Glomerular visceral epithelial cell (primary cell): Measurements from ENCODE around the gene DCLK2.

Source experiments
- DNase-seq: peaks from one replicate; pipeline ENCODE4 v3.0.0-alpha.2; 2016; ENCODE audit errors: extremely low spot score

DCLK2 gene

GRCh38 chr4:150262611-150263010 is 184.4 kb downstream of the DCLK2 start:
- DNase-seq = no peak

- peak; percentile 48 for DNase-seq
Observed at GRCh38 chr4:150264595-150265161, 186.4 kb downstream of the DCLK2 start.

GRCh38 chr4:150265806-150266205 is 187.6 kb downstream of the DCLK2 start:
- DNase-seq = no peak

GRCh38 chr4:150268444-150268843 is 190.2 kb downstream of the DCLK2 start:
- no peak for DNase-seq

- no peak for DNase-seq
Observed at GRCh38 chr4:150278206-150278605, 200.0 kb downstream of the DCLK2 start.

GRCh38 chr4:150280081-150280895 is 202.0 kb downstream of the DCLK2 start:
- DNase-seq = peak; percentile 97

- DNase-seq = no peak
Observed at GRCh38 chr4:150280975-150281374, 202.7 kb downstream of the DCLK2 start.

GRCh38 chr4:150283689-150284088 is 205.4 kb downstream of the DCLK2 start:
- DNase-seq = peak; percentile 73

GRCh38 chr4:150286656-150287055 is 208.4 kb downstream of the DCLK2 start:
- peak; percentile 53 for DNase-seq

- no peak for DNase-seq
Observed at GRCh38 chr4:150289198-150289597, 211.0 kb downstream of the DCLK2 start.

- DNase-seq = no peak
Observed at GRCh38 chr4:150289881-150290280, 211.6 kb downstream of the DCLK2 start.

- DNase-seq = peak; percentile 46
Observed at GRCh38 chr4:150297861-150298474, 219.7 kb downstream of the DCLK2 start.

GRCh38 chr4:150299816-150300215 is 221.6 kb downstream of the DCLK2 start:
- DNase-seq = no peak

- peak; percentile 87 for DNase-seq
Observed at GRCh38 chr4:150302553-150302952, 224.3 kb downstream of the DCLK2 start.

GRCh38 chr4:150305995-150306394 is 227.8 kb downstream of the DCLK2 start:
- DNase-seq = peak; percentile 61

- DNase-seq = no peak
Observed at GRCh38 chr4:150306719-150307118, 228.5 kb downstream of the DCLK2 start.
